ENCODE results near the gene SYNGR4. TPM values are rescaled to one million over a fixed set of nuclear protein-coding genes. Genes with fewer than 3 reads are reported as not detected.

Gene SYNGR4
- polyA plus RNA-seq, 1 donor (not counting 4 experiments of a cell fraction or from before 2014, with no cell fraction given): not detected

GRCh38 chr19:48405850-48406249, 41.7 kb downstream of the SYNGR4 start:
- TF ChIP-seq CTCF (optimal IDR thresholded peaks at IDR 0.05 in 1 of 3, IDR thresholded peaks at IDR 0.05 in 1 of 3, conservative IDR thresholded peaks at IDR 0.05 in 1 of 3; ENCODE audit: extremely low read depth in 1 of 3, insufficient read depth in 2 of 3, low read length in 3 of 3) (no peak), EZH2 (IDR thresholded peaks at IDR 0.05; ENCODE audit: low read length) (no peak)
- H4K20me1 ChIP-seq (ENCODE audit: control insufficient read depth, extremely low read depth, insufficient read depth, low read length): no peaks in the 10 kb centered on the region
- H3K27me3 ChIP-seq (ENCODE audit: control insufficient read depth, extremely low read depth, insufficient read depth, low read length): no peaks in the 10 kb centered on the region
- dilution Hi-C loops (cut with MboI; ENCODE audit: extremely low pct_ligation_motif_present, low sequenced_read_pairs): no loop called here
- no peak overlapping the region for H3K4me2 ChIP-seq (ENCODE audit: control insufficient read depth, extremely low read depth, insufficient read depth, low read depth, low read length)
- peaks cover 5% of the 10 kb centered on the region for H3K4me1 ChIP-seq (ENCODE audit: control insufficient read depth, extremely low read depth, insufficient read depth, low read length)
- no peaks in the 10 kb centered on the region for H3K9me3 ChIP-seq (ENCODE audit: control insufficient read depth, low read depth, low read length)
- no peak overlapping the region for H2AFZ ChIP-seq (ENCODE audit: control insufficient read depth, low read length)
- H3K4me3 ChIP-seq (ENCODE audit: control insufficient read depth in 2 of 3, extremely low read depth in 1 of 3, insufficient read depth in 2 of 3, low read depth in 1 of 3, low read length in 3 of 3): no peak overlapping the region
- no peak overlapping the region for H3K27ac ChIP-seq (ENCODE audit: control insufficient read depth, insufficient read depth, low read length)
- no peak overlapping the region for H3K9ac ChIP-seq (ENCODE audit: control insufficient read depth, extremely low read depth, insufficient read depth, low read length)
- H3K79me2 ChIP-seq (ENCODE audit: control insufficient read depth, insufficient read depth, low read length): no peaks in the 10 kb centered on the region
- DNase-seq (ENCODE audit: low read depth, low spot score): no peak
- FAIRE-seq: no peak
- no peaks in the 10 kb centered on the region for H3K36me3 ChIP-seq (ENCODE audit: control insufficient read depth in 2 of 2, extremely low read depth in 1 of 2, insufficient read depth in 2 of 2, low read length in 2 of 2)
- H3K9me1 ChIP-seq (ENCODE audit: control insufficient read depth, extremely low read depth, insufficient read depth, low read length): no peaks in the 10 kb centered on the region

GRCh38 chr19:48413879-48414587, 49.9 kb downstream of the SYNGR4 start:
- no peaks in the 10 kb centered on the region for H3K27me3 ChIP-seq (ENCODE audit: control insufficient read depth, extremely low read depth, insufficient read depth, low read length)
- dilution Hi-C loops (cut with MboI; ENCODE audit: extremely low pct_ligation_motif_present, low sequenced_read_pairs): no loop called here
- no peaks in the 10 kb centered on the region for H3K9me3 ChIP-seq (ENCODE audit: control insufficient read depth, low read depth, low read length)
- H3K9me1 ChIP-seq (ENCODE audit: control insufficient read depth, extremely low read depth, insufficient read depth, low read length): no peaks in the 10 kb centered on the region
- no peak overlapping the region for H3K4me3 ChIP-seq (ENCODE audit: control insufficient read depth in 2 of 3, extremely low read depth in 1 of 3, insufficient read depth in 2 of 3, low read depth in 1 of 3, low read length in 3 of 3)
- DNase-seq (ENCODE audit: low read depth, low spot score) (no peak), FAIRE-seq (no peak)
- no peaks in the 10 kb centered on the region for H3K36me3 ChIP-seq (ENCODE audit: control insufficient read depth in 2 of 2, extremely low read depth in 1 of 2, insufficient read depth in 2 of 2, low read length in 2 of 2)
- no peak overlapping the region for H3K9ac ChIP-seq (ENCODE audit: control insufficient read depth, extremely low read depth, insufficient read depth, low read length)
- no peaks in the 10 kb centered on the region for H4K20me1 ChIP-seq (ENCODE audit: control insufficient read depth, extremely low read depth, insufficient read depth, low read length)
- peaks cover 8% of the 10 kb centered on the region for H3K4me1 ChIP-seq (ENCODE audit: control insufficient read depth, extremely low read depth, insufficient read depth, low read length)
- TF ChIP-seq CTCF (optimal IDR thresholded peaks at IDR 0.05 in 1 of 3, IDR thresholded peaks at IDR 0.05 in 1 of 3, conservative IDR thresholded peaks at IDR 0.05 in 1 of 3; ENCODE audit: extremely low read depth in 1 of 3, insufficient read depth in 2 of 3, low read length in 3 of 3) (no peak), EZH2 (IDR thresholded peaks at IDR 0.05; ENCODE audit: low read length) (no peak)
- H3K4me2 ChIP-seq (ENCODE audit: control insufficient read depth, extremely low read depth, insufficient read depth, low read depth, low read length): peak overlapping the region; percentile 64
- no peak overlapping the region for H2AFZ ChIP-seq (ENCODE audit: control insufficient read depth, low read length)
- no peak overlapping the region for H3K27ac ChIP-seq (ENCODE audit: control insufficient read depth, insufficient read depth, low read length)
- H3K79me2 ChIP-seq (ENCODE audit: control insufficient read depth, insufficient read depth, low read length): no peaks in the 10 kb centered on the region

All from keratinocyte (primary cell).